Measurements from ENCODE around the gene TYR. TPM values are rescaled to one million over a fixed set of nuclear protein-coding genes. Genes with fewer than 3 reads are reported as not detected.

Gene TYR
- total RNA-seq, 1 experiment from 2014 or later = not detected

- H4K20me1 ChIP-seq (ENCODE audit: control insufficient read depth, insufficient read depth, insufficient read length) = no peaks in the 10 kb centered on the region
- no peaks in the 10 kb centered on the region for H3K36me3 Mint-ChIP-seq (ENCODE audit: insufficient read depth in 1 of 3, low read depth in 3 of 3)
- no CpG with 5 or more reads among the region's 2 CpGs for WGBS (ENCODE audit: extremely low coverage, insufficient read length, low lambda C conversion rate)
- H3K9ac ChIP-seq (ENCODE audit: extremely low read depth, insufficient read length, low read length) = no peak overlapping the region
- TF ChIP-seq CTCF (conservative IDR thresholded peaks at IDR 0.05) = no peak
- no peak overlapping the region for H2BK15ac ChIP-seq (ENCODE audit: low read depth, low read length)
- no peaks in the 10 kb centered on the region for H3K9me3 ChIP-seq (ENCODE audit: control insufficient read depth, low read depth, low read length)
- H2AK5ac ChIP-seq (ENCODE audit: insufficient read length, low read length) = no peak overlapping the region
- H3K27me3 Mint-ChIP-seq (ENCODE audit: low read depth) = no peaks in the 10 kb centered on the region
- H2AFZ ChIP-seq (ENCODE audit: low read length) = no peak overlapping the region
- H4K5ac ChIP-seq (ENCODE audit: insufficient read length, low read depth, low read length) = no peak overlapping the region
- H3K27ac ChIP-seq (ENCODE audit: insufficient read length, low read depth, low read length) = no peak overlapping the region
- no peak overlapping the region for H3K14ac ChIP-seq (ENCODE audit: insufficient read depth, low read length)
- H3K4me1 Mint-ChIP-seq = peaks cover 12 to 14% of the 10 kb centered on the region in 2 experiments
- no peak overlapping the region for H4K8ac ChIP-seq (replicated peaks; ENCODE audit: insufficient read length, low read depth, low read length)
- H3T11ph ChIP-seq (ENCODE audit: low read length) = no peak overlapping the region
- H2BK20ac ChIP-seq (ENCODE audit: low read depth, low read length, poor library complexity, severe bottlenecking) = no peak overlapping the region
- H3K27ac Mint-ChIP-seq = peak overlapping the region; percentile 32 to 73 (median 52); a peak in 2 of 7 replicates
- no peak overlapping the region for H3K56ac ChIP-seq (ENCODE audit: insufficient read length, low read depth, low read length)
- no peak overlapping the region for H2BK120ac ChIP-seq (ENCODE audit: low read depth, low read length, poor library complexity, severe bottlenecking)
- no peak overlapping the region for H4K91ac ChIP-seq (ENCODE audit: insufficient read length, low read depth, low read length)
- H3K4me3 Mint-ChIP-seq = no peak overlapping the region
- DNase-seq = no peak
- H3K79me2 ChIP-seq (ENCODE audit: insufficient read depth, low read length) = no peaks in the 10 kb centered on the region
- H3K18ac ChIP-seq (ENCODE audit: insufficient read length, low read depth, low read length) = no peak overlapping the region
- no peak overlapping the region for H3K23ac ChIP-seq (ENCODE audit: insufficient read length, low read depth, low read length)
- H3K4ac ChIP-seq (ENCODE audit: low read depth, low read length) = no peak overlapping the region
- H3K4me2 ChIP-seq (ENCODE audit: insufficient read depth, insufficient read length, low read length) = no peak overlapping the region
- no peaks in the 10 kb centered on the region for H3K9me3 Mint-ChIP-seq
- no peaks in the 10 kb centered on the region for H3K27me3 ChIP-seq (ENCODE audit: insufficient read depth, low read length)
- no peaks in the 10 kb centered on the region for H3K23me2 ChIP-seq (ENCODE audit: insufficient read length, low read depth, low read length, poor library complexity, severe bottlenecking)
- H3K4me1 ChIP-seq (ENCODE audit: insufficient read depth, low read length) = no peaks in the 10 kb centered on the region
- no peaks in the 10 kb centered on the region for H3K79me1 ChIP-seq (ENCODE audit: insufficient read depth, low read depth, low read length, poor library complexity, severe bottlenecking)
- no peak overlapping the region for H2BK12ac ChIP-seq (ENCODE audit: insufficient read length, low read depth, low read length)
- H2BK5ac ChIP-seq (ENCODE audit: insufficient read length, low read length) = no peak overlapping the region
Observed at GRCh38 chr11:89181111-89181510, 3.4 kb downstream of the TYR start.
